Ascending aorta (tissue), 2 donors: ENCODE data around the gene OR4D2. TPM values are rescaled to one million over a fixed set of nuclear protein-coding genes. Genes with fewer than 3 reads are reported as not detected.
A peak's percentile ranks its signal among the peaks of the same experiment; 100 is the strongest.

ENCODE experiments used
- DNase-seq, 2 donors: peaks; one replicate each; pipeline ENCODE4 v3.0.0-alpha.2; 2019; ENCODE audit warnings: low spot score in 2 of 2
- H3K27ac ChIP-seq, 2 donors: fragments of 200-600 bp; sonication (generic); one replicate each; pipeline ENCODE4 v1.5.1; 2016 to 2017; ENCODE audit warnings: mild to moderate bottlenecking in 1 of 2
- H3K27me3 ChIP-seq: fragments of 200-600 bp; sonication (generic); one replicate; pipeline ENCODE4 v1.5.1; 2017
- H3K36me3 ChIP-seq, 2 donors: fragments of 200-600 bp; sonication (generic); one replicate each; pipeline ENCODE4 v1.5.1; 2016
- H3K4me1 ChIP-seq, 2 donors: fragments of 200-600 bp; sonication (generic); one replicate each; pipeline ENCODE4 v1.5.1; 2016 to 2017; ENCODE audit warnings: mild to moderate bottlenecking in 1 of 2
- H3K4me3 ChIP-seq, 2 donors: fragments of 200-600 bp; sonication (generic); one replicate each; pipeline ENCODE4 v1.5.1; 2016 to 2017; ENCODE audit warnings: mild to moderate bottlenecking in 1 of 2
- H3K9me3 ChIP-seq, 2 donors: fragments of 200-600 bp; sonication (generic); one replicate each; pipeline ENCODE4 v1.5.1; 2016
- intact Hi-C: fragments of 100-400 bp; cut with DNase I; formaldehyde crosslinking; loops from one replicate; pipeline ENCODE4 v1.15.1; 2023
- total RNA-seq: library from RNA; depleted of rRNA; stranded (reverse); fragments of >200 nt; gene quantifications from one replicate; pipeline ENCODE4 v1.1.0, GENCODE V29; 2016
- TF ChIP-seq, protein P1 (sequence below), 3 experiments: fragments of 200-600 bp in 2 of 3; fragments of 450-650 bp in 1 of 3; sonication (generic) in 2 of 3; IDR thresholded peaks; one replicate each; pipeline ENCODE4 v1.5.1; 2016 to 2019; ENCODE audit warnings: antibody characterized with exemption in 3 of 3, mild to moderate bottlenecking in 1 of 3, moderate library complexity in 1 of 3

OR4D2 gene
- total RNA-seq, 1 donor from 2014 or later = not detected

DNA sequence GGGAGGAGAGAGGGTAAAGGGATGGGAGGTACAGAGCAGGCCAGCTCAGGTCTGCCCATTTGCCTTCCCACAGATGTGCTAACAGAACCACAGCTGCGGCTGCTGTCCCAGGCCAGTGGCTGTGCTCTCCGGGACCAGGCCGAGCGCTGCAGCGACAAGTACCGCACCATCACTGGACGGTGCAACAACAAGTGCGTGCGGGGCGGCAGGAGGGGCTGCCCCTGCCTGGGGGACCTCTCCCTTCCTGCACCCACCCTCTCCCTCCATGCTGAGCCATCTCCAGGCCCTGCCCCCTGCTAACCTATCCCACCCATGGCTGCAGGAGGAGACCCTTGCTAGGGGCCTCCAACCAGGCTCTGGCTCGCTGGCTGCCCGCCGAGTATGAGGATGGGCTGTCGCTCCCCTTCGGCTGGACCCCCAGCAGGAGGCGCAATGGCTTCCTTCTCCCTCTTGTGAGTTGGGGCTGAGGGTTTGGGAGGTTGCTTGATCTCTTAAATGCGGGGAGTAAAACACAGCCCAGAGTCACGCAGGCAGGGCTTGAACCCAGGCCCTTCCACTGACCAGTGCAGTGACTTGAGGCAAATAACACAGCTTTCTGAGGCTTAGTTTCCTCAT, 27.0 kb downstream of the OR4D2 start:
- DNase-seq = peak in 1 of 2 donors; percentile 50
- H3K4me3 ChIP-seq = no peak overlapping the region
- H3K27me3 ChIP-seq = no peaks in the 10 kb centered on the region
- H3K9me3 ChIP-seq = no peaks in the 10 kb centered on the region
- H3K4me1 ChIP-seq = no peaks in the 10 kb centered on the region
- H3K36me3 ChIP-seq = no peaks in the 10 kb centered on the region
- intact Hi-C loops = no loop called here
- H3K27ac ChIP-seq = no peak overlapping the region
- TF ChIP-seq, protein P1, sequence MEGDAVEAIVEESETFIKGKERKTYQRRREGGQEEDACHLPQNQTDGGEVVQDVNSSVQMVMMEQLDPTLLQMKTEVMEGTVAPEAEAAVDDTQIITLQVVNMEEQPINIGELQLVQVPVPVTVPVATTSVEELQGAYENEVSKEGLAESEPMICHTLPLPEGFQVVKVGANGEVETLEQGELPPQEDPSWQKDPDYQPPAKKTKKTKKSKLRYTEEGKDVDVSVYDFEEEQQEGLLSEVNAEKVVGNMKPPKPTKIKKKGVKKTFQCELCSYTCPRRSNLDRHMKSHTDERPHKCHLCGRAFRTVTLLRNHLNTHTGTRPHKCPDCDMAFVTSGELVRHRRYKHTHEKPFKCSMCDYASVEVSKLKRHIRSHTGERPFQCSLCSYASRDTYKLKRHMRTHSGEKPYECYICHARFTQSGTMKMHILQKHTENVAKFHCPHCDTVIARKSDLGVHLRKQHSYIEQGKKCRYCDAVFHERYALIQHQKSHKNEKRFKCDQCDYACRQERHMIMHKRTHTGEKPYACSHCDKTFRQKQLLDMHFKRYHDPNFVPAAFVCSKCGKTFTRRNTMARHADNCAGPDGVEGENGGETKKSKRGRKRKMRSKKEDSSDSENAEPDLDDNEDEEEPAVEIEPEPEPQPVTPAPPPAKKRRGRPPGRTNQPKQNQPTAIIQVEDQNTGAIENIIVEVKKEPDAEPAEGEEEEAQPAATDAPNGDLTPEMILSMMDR (IDR thresholded peaks at IDR 0.05) = no peak

DNA sequence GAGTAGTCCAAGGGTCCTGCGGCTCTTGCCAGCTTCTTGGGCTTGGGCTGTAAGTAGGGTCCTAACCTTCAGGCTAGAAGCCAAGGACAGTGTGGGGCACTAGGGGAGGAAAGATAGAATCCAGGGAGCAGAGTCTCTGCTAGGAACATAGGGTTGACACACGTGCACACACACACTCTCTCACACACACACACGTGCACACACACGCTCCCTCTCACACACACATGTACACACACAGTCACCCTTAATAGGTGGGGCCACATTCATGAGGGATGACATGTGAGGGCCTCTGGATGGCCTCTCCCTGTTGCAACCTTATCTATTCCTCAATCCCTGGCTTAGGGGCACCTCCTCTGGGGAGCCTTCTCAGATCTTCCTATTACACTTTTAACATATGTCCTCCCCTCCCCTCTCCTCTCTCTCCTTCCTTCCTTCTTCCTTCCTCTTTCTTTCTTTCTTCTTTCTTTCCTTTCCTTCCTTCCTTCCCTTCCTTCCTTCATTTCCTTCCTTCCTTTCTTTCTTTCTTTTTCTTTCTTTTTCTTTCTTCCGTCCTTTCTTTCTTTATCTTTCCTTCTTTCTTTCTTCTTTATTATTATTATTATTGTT, 28.8 kb downstream of the OR4D2 start:
- Histone ChIP-seq H3K9me3 (no peaks in the 10 kb centered on the region), H3K4me3 (no peak overlapping the region), H3K27ac (no peak overlapping the region), H3K36me3 (no peaks in the 10 kb centered on the region), H3K4me1 (no peaks in the 10 kb centered on the region), H3K27me3 (no peaks in the 10 kb centered on the region)
- intact Hi-C loops = no loop called here
- no peak for DNase-seq
- TF ChIP-seq, protein P1 (IDR thresholded peaks at IDR 0.05) = no peak

DNA sequence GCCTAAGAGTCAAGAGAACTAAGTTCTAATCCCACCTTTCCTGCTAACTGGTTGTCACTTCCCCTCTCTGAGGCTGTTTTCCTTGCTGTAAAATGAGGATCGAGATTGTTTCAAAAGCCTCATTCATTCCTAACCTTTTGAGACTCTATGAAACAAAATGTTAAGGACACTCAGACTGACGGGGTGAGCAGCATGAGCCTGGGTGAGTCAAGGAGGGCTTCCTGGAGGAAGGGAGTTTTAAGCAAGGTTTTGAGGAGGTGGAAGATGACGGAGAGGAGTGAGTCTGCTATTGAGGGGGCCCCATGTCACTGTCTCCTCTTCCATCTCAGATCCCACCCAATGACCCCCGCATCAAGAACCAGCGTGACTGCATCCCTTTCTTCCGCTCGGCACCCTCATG, 29.8 kb downstream of the OR4D2 start:
- TF ChIP-seq, protein P1 (IDR thresholded peaks at IDR 0.05) = no peak
- Histone ChIP-seq H3K9me3 (no peaks in the 10 kb centered on the region), H3K27ac (no peak overlapping the region), H3K4me3 (no peak overlapping the region), H3K4me1 (no peaks in the 10 kb centered on the region), H3K27me3 (no peaks in the 10 kb centered on the region), H3K36me3 (no peaks in the 10 kb centered on the region)
- intact Hi-C loops = no loop called here
- DNase-seq = no peak

- intact Hi-C loops = no loop called here
- Histone ChIP-seq H3K27me3 (no peaks in the 10 kb centered on the region), H3K9me3 (no peaks in the 10 kb centered on the region), H3K36me3 (no peaks in the 10 kb centered on the region), H3K4me3 (no peak overlapping the region), H3K4me1 (no peaks in the 10 kb centered on the region), H3K27ac (no peak overlapping the region)
- DNase-seq = no peak
- TF ChIP-seq, protein P1 (IDR thresholded peaks at IDR 0.05) = peak in 2 of 3 experiments; percentile 21 to 33
Observed at GRCh38 chr17:58200024-58200633, 33.3 kb downstream of the OR4D2 start.

DNA sequence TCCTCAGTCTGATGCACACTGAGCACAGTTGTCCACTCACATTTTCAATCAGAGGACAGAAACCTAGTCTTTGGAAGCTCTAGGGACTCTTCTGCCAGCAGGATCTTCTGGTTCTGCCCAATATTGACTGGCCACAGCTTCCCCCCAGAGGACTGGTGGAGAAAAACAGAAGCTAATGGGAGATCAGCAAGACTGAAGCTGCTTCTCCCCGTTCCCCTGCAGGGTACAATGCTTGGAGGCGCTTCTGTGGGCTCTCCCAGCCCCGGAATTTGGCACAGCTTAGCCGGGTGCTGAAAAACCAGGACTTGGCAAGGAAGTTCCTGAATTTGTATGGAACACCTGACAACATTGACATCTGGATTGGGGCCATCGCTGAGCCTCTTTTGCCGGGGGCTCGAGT, 36.1 kb downstream of the OR4D2 start:
- Histone ChIP-seq H3K4me3 (no peak overlapping the region), H3K27ac (no peak overlapping the region), H3K4me1 (no peaks in the 10 kb centered on the region), H3K9me3 (no peaks in the 10 kb centered on the region), H3K36me3 (peaks cover 2 to 25% of the 10 kb centered on the region in 2 donors), H3K27me3 (no peaks in the 10 kb centered on the region)
- intact Hi-C loops = no loop called here
- TF ChIP-seq, protein P1 (IDR thresholded peaks at IDR 0.05) = no peak
- DNase-seq = no peak
